Measurements from ENCODE around the gene ZCCHC7.
"Not testable (repeated sequence)": the region's sequence is repeated elsewhere in the genome, so short reads cannot be mapped to it uniquely, and the experiment has no call there.

Gene ZCCHC7

DNA sequence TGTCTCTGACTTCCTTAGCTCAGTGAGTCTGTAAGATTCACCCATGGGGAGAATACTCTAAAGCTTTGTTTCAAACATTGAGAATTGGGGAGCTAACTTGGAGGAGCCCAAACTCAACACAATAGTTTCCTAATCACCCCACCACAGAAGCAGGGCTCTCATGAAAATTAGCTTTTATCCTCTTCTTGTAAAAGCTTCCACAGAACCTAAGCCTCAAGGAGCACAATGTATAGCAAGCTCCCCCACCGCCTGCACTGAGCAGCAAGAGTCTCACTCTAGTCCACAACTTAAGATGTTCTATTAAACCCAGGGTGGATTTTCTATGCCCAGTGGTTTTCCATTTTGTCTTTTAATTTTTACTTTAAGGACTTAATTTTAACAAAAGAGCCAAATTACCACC lies 253.2 kb downstream of the ZCCHC7 start:
- no peak for DNase-seq (ENCODE audit: low spot score)

GRCh38 chr9:37374892-37375291 lies 254.5 kb downstream of the ZCCHC7 start:
- no peak for DNase-seq (ENCODE audit: low spot score)

DNA sequence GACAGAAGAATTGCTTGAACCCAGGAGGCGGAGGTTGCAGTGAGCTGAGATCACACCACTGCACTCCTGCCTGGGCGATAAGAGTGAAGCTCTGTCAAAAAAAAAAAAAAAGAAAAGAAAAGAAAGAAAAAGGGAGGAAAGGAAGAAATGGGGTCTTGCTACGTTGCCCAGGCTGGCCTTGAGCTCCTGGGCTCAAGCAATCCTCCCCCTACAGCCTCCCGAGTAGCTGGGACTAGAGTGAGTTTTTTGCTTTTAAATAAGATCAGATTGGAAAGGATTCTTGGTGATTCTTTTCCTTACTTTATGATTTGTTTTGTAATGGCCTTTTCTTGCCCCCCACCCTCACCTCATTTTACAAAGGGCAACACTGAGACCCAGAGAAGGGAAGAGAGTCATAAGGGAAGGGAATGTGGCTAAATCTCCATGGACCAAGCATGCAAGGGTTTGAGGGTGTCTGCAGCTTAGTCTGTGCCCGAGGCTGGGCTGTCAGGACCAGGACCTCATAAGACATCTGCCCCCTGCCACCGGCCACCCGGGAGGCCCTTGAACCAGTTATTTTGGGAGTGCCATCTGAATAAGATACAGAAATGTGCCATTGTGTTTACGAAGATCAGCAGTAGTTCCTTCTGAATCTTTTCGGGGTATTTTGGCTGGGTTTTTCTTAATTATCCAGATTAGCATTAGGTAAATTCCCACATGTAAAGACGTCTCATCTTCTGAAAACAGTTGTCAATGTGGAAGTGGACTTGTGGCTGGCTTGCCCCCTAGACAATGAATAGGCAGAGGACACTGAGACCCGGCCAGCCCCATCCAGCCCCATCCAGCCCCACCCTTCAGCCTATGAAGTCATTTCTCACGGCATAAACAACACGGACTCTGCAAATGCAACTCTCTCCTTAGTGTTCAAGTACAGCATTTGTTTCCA lies 257.6 kb downstream of the ZCCHC7 start:
- DNase-seq (ENCODE audit: low spot score), result no peak

DNA sequence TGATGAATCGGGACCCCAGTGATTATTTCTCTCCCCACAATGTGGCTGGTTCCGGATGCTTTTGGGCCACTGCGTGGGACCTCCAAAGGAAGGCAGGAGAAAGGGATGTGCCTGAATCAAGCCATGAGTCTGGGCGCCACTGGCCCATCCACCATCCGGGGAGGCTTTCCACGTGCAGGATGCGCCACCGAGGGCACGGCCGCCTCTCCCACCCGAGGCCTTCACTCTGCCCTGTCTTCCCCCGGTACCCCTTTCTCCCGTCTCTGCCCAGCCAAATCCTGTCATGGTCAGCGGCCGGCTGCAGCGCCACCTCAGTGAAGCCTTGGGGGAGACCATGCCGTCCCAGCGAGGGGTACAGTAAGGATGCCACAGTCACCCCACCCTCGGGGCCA lies 258.2 kb downstream of the ZCCHC7 start:
- DNase-seq (ENCODE audit: low spot score), result no peak

DNA sequence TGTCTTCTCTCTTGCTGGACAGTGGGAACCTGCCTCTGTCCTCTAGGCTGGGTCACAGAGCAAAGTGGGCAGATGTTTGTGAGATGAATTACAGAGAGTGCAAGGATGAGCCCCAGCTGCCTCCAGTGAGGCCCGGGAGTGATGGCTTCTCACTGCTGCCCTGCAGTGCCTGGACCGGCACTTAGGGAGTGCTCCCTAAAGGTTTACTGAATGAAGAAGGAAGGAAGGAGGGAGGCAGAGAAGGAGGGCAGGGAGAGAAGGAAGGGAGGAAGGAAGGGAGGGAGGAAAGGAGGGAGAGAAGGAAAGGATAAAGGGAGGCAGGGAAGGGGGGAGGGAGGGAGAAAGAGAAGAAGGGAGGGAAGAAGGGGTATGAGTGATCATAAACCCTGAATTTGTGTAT lies 259.5 kb downstream of the ZCCHC7 start:
- DNase-seq (ENCODE audit: low spot score), result no peak

GRCh38 chr9:37380570-37380969 lies 260.2 kb downstream of the ZCCHC7 start:
- DNase-seq (ENCODE audit: low spot score), result no peak

DNA sequence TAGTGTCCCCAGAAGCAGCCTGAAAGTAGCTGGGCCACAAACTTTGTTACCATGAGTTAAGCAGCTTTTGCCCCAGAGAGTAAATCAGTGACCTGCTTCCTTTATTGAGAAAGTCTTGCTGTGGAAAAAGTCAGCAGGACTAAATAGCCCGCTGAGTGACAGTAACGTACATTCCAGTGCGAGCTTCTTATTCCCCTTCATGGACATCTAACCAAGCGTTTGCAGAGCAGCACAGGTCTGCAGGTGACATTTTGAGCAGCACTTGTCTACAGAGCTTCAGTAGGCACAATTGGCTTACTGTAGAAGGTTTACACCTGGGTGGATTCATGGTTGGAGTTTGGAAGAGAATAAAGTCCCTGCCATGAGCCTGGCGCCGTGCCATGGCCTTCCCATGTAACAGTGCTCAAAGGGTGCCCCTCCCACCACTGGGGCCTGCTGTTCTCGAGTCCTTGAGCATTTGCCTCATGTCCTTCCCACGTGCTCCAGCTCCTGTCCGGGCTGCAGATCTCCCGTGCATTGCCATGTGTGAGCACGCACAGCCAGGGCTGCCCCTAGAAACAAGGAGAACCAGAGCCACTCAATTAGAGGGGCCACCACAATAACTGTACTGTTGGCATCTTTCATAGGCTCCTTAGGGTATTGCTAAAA lies 260.8 kb downstream of the ZCCHC7 start:
- DNase-seq (ENCODE audit: low spot score), result no peak

DNA sequence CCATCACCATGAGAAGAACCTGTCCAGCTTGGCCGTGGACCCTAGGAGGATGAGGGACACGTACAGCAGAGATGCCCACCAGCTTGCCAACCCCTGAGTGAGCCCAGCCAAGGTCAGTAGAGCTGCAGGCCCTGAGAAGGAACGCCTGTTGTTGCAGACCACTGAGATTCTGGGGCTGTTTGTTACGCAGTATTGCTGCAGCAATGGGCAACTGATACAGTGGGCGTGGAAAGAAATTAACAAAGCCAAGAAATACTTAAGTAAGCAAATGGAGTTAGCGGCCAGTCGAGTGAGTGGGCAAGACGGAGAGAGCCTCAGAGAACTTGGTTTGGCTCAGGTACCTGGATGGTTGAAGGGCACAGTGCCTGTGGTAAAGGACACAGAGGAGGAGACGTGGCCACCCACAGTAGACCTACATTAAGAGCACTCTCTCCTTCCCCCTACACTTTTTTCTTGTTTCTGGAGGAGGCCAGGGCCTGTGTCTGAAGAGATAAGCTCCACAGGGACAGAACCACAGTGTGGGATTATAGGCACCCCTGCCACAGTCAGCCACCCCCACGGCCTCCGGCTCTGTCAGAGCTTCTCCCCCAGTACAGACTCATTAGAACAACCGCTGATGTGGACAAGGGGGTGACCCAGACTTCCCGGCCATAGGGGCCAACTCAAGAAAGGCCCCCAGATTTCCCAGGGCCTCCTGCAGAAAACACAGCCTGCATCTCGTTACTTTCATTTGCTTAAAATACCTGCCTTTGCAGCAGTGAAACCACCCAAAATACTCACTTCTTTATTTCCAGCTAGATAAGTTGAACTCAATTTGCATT lies 262.0 kb downstream of the ZCCHC7 start:
- no peak for DNase-seq (ENCODE audit: low spot score)

DNA sequence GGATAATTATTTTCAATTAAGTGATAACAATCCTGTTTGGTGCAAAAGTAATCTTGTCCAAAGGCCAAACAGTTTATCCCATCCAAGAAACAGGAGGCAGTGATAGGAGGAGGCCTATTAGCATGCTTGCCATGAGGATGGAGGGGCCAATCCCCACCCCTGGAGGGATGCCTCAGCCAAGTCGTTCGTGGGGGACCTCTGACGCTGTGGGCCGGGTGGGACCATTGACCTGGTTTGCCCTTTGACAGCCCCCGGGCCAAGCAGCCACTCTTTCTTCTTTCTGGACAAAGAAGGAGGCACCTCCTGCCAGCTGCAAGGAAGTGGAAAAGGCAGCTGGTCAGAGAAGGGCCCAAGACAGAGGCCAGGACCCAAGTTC lies 262.6 kb downstream of the ZCCHC7 start:
- DNase-seq (ENCODE audit: low spot score), result no peak

DNA sequence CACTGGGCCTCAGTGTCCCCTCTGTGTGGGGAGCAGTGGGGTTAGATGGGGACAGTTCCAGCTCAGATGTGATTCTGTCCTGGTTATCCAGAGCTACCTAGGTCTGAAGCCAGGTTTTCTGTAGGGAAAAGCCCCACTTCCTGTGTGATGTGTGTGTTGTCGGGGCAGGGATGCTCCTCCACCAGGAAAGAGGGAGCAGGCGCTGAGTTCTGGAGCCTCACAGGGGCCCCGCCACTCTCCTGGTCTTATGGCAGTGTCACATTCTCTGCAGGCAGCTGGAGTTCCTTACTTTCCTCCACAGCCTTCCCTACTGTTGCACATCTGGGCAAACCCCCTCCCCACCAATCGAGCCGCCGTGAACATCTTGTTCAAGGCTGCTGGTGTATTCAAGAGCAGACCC lies 263.0 kb downstream of the ZCCHC7 start:
- DNase-seq (ENCODE audit: low spot score), result no peak

DNA sequence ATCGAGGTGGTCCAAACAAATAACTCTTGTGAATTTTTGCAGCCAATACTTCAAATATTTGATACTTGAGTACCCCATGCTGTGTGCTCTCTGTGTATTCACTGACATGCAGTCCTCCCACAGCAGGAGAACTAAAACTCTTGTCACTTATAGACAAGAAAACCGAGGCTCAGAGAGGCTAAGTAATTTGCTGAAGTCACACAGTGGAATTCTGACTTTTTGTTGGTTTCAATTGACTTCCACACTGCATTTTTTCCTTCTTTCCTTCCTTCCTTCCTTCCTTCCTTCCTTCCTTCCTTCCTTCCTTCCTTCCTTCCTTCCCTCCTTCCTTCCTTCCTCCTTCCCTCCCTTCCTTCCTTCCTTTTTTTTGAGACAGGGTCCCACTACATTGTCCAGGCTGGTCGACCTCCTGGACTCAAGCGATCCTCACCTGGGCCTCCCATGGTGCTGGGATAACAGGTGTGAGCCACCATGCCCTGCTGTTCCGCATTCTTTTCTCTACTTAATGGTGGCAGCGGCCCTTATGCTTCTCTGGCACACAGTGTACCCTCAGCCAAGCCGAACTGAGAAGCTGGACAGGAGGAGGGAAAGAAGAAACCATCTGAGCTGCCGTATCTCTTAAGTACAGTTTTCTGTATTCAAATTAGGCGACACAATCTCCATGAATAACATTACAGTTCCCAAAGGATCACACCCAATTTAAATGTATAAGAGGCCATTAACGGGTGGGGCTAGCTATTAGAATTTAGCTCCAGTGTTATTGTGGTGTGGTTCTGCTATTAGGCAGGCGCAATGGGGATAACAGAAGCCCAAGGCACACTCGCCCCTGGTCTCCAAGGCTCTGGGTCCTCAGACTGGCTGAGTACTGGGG lies 263.7 kb downstream of the ZCCHC7 start:
- no peak for DNase-seq (ENCODE audit: low spot score)

DNA sequence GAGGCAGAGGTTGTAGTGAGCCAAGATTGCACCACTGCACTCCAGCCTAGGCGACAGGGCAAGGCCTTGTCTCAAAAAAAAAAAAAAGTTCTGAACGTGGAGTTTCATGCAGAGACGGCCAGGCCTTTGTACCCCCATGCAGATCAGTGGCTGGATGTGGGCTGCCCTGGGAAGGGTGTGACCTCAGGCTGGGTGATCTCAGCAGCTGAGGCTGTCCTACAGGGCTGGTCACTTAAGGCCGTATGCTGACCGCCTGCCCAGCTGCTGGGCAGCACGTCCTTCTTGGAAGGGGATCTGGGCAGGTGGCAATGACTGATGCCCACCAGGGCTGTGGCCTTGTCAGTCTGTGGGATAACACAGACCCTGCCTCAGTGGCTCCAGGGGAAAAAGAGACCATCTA lies 264.9 kb downstream of the ZCCHC7 start:
- no peak for DNase-seq (ENCODE audit: low spot score)

GRCh38 chr9:37386988-37387387 lies 266.6 kb downstream of the ZCCHC7 start:
- DNase-seq (ENCODE audit: low spot score), result no peak

GRCh38 chr9:37390759-37391158 lies 270.4 kb downstream of the ZCCHC7 start:
- no peak for DNase-seq (ENCODE audit: low spot score)

DNA sequence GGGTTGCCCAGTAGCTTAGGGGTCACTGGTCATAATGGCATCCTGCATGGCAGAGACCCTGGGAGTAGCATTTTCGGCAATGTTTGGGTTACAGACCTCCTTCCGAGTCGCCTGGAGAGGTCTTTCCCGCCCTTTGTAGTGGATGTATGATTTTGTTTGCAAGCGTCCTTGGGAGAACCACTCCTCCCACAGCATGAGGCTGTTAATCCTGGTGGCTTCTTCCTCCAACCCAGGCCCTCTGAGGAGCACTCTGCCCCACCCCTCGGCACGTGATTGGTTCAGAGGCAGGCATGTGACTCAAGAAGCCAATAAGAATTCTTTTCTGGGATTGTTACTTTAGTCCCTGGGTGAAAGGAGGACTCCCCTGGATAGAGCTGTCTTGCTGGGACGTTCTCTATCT lies 271.9 kb downstream of the ZCCHC7 start:
- DNase-seq (ENCODE audit: low spot score), result no peak

DNA sequence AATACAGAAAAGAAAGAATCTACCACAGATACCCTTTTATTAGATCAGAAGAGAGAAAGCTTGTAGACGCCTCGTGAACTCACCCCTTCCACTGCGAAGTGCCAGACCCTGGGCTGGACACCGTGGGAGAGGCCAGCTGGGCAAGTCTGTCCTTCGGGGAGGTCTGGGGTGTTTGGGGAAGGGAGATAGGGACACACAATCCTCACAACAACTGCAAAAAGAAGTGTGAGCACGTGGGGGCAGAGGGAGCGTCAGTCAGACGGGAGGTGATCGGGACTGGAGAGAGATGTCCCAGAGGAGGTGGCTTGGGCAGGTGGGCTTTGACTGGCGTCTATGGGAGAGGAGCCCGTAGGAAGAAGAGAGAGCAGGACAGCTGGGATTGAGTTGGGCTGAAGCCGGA lies 274.9 kb downstream of the ZCCHC7 start:
- no peak for DNase-seq (ENCODE audit: low spot score)

DNA sequence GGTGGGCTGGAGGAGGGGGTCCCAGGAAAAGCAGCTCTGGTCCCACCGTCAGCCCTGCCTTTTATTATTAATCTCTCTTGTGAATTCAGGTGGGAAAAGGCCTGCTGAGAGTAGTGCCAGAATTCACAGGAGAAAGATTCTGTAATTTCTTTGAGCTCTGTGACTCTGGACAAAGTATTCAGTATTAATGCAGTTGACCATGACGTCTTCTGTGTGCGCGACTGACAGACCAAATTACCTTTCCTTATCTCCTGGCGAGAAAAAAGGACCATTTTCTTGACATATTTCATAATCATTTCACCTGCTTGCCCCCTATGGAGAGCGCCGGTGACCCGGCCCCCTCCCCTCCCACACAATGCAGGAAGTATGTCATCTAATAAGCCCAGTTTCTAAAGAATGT lies 275.3 kb downstream of the ZCCHC7 start:
- DNase-seq (ENCODE audit: low spot score), result no peak

GRCh38 chr9:37397948-37398347 lies 277.6 kb downstream of the ZCCHC7 start:
- not testable (repeated sequence) for DNase-seq (ENCODE audit: low spot score)

DNA sequence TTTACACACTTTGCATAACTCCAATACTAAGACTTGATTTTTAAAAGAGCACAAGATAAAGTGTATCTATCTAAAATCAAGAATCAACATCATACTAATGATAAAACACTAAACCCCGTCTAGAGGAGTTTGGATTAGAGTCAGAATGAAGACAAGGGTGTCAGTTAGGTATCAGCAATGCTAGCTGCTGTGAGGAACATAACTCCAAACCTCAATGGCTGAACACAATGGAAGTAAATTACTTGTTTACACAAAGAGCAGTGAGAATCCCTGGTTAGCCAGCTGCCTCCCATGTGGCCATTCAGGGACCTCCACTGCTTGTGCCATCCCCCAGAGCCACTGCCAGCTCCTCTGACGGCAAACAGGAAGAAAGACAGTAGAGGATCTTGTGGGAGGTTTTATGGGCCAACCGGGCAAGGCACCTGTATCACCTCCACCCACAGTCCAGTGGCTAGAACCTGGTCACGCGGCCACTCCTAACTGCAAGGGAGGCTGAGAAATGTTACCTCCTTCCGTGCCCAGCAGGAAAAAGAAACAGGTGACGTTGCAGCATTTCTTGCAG lies 278.2 kb downstream of the ZCCHC7 start:
- DNase-seq (ENCODE audit: low spot score), result no peak

DNA sequence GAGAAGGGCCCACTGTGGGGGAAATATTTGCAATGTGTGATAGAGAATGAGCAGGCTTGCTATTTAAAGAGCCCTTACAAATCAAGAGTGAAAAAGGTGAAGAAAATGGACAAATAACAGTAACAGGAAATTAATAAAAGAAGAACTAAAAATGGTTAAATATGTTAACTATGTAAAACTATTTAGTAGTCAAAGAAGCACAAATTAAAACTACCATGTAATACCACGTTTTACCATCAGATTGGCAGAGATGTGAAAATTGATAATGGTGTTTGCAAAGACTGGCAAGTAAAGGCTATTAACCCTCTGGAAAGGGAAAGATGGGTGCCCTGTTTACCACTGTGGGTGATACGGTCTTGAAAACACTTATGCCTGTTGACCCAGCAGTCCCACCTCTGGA lies 279.0 kb downstream of the ZCCHC7 start:
- DNase-seq (ENCODE audit: low spot score), result no peak

GRCh38 chr9:37404590-37404989 lies 284.2 kb downstream of the ZCCHC7 start:
- DNase-seq (ENCODE audit: low spot score), result no peak

Measured in CD4-positive, alpha-beta T cell treated with Interleukin-6 at 100 ng/mL for 8 hours (primary cell).